Vagina (tissue), 2 donors: ENCODE measurements around the gene SCARF1. TPM values are rescaled to one million over a fixed set of nuclear protein-coding genes. Genes with fewer than 3 reads are reported as not detected.

ENCODE experiments used
- DNase-seq, 2 donors: peaks; one replicate each; pipeline ENCODE4 v3.0.0-alpha.2; 2017; ENCODE audit errors: extremely low spot score in 2 of 2
- H3K27ac ChIP-seq: fragments of 200-600 bp; sonication (generic); one replicate; pipeline ENCODE4 v1.5.1; 2019
- H3K27me3 ChIP-seq: fragments of 200-600 bp; sonication (generic); one replicate; pipeline ENCODE4 v1.5.1; 2019
- H3K36me3 ChIP-seq, 2 donors: fragments of 200-600 bp; sonication (generic); one replicate each; pipeline ENCODE4 v1.5.1; 2017 to 2019
- H3K4me1 ChIP-seq: fragments of 200-600 bp; sonication (generic); one replicate; pipeline ENCODE4 v1.5.1; 2019
- H3K4me3 ChIP-seq, 2 donors: fragments of 200-600 bp; sonication (generic); 1 replicate in 1 of 2; 2 replicates in 1 of 2; pipeline ENCODE4 v1.5.1; 2016 to 2019
- H3K9me3 ChIP-seq: fragments of 200-600 bp; sonication (generic); one replicate; pipeline ENCODE4 v1.5.1; 2019
- CTCF ChIP-seq, 3 experiments: fragments of 450-650 bp in 2 of 3; fragments of 200-600 bp in 1 of 3; sonication (generic) in 1 of 3; IDR thresholded peaks; one replicate each; pipeline ENCODE4 v1.5.1; 2017 to 2019; ENCODE audit warnings: antibody characterized with exemption in 3 of 3, mild to moderate bottlenecking in 2 of 3, moderate library complexity in 2 of 3
- POLR2A ChIP-seq, 2 donors: fragments of 450-650 bp; IDR thresholded peaks; one replicate each; pipeline ENCODE4 v1.6.1; 2017; ENCODE audit warnings: antibody characterized with exemption in 2 of 2, mild to moderate bottlenecking in 2 of 2, moderate library complexity in 2 of 2
- POLR2AphosphoS5 ChIP-seq, 2 donors: sonication (generic); formaldehyde crosslinking; IDR thresholded peaks; one replicate each; pipeline ENCODE4 v1.9.0; 2017; ENCODE audit warnings: antibody characterized with exemption in 2 of 2, mild to moderate bottlenecking in 2 of 2, low read depth in 1 of 2; ENCODE audit not compliant: insufficient read depth in 1 of 2
- intact Hi-C: fragments of 100-400 bp; cut with DNase I; formaldehyde crosslinking; loops from one replicate; pipeline ENCODE4 v1.15.1; 2023
- total RNA-seq: library from RNA; depleted of rRNA; stranded (reverse); fragments of >200 nt; gene quantifications from one replicate; pipeline ENCODE4 v1.2.3, GENCODE V29; 2016

Gene SCARF1
- total RNA-seq, 1 donor from 2014 or later = 26.3 TPM

- Histone ChIP-seq H3K4me3 (no peak overlapping the region), H3K27ac (peak overlapping the region; percentile 45), H3K9me3 (no peaks in the 10 kb centered on the region), H3K36me3 (peaks cover 0 to 13% of the 10 kb centered on the region in 2 donors), H3K27me3 (no peaks in the 10 kb centered on the region), H3K4me1 (peaks cover 51% of the 10 kb centered on the region)
- TF ChIP-seq CTCF (IDR thresholded peaks at IDR 0.05) = no peak
- no peak for TF ChIP-seq POLR2AphosphoS5 (IDR thresholded peaks at IDR 0.05; ENCODE audit: insufficient read depth in 1 of 2, low read depth in 1 of 2)
- no peak for DNase-seq
- intact Hi-C loops = loop anchor here (10.0 kb wide), 1 partner anchor 372 kb away; the partner anchor contains the start of genes BHLHA9 and TRARG1
Observed at GRCh38 chr17:1646199-1646875, 805 bp upstream of the SCARF1 start.

- intact Hi-C loops = loop anchor here (10.0 kb wide), 1 partner anchor 370 kb away; the partner anchor contains the start of genes BHLHA9 and TRARG1
- no peak for TF ChIP-seq POLR2A (IDR thresholded peaks at IDR 0.05)
- TF ChIP-seq POLR2AphosphoS5 (IDR thresholded peaks at IDR 0.05; ENCODE audit: insufficient read depth in 1 of 2, low read depth in 1 of 2) = no peak
- TF ChIP-seq CTCF (IDR thresholded peaks at IDR 0.05) = no peak
- Histone ChIP-seq H3K36me3 (no peaks in the 10 kb centered on the region), H3K27me3 (no peaks in the 10 kb centered on the region), H3K9me3 (no peaks in the 10 kb centered on the region), H3K4me3 (peak overlapping the region; percentile 28 to 40), H3K4me1 (peaks cover 34% of the 10 kb centered on the region), H3K27ac (peak overlapping the region; percentile 45)
- DNase-seq = peak in 1 of 2 donors; percentile 85
Observed at GRCh38 chr17:1644493-1645206, 882 bp downstream of the SCARF1 start.

GRCh38 chr17:1643999-1644492 lies 1.5 kb downstream of the SCARF1 start:
- DNase-seq = no peak
- H3K4me3 ChIP-seq = peak overlapping the region; percentile 39 to 68
- H3K36me3 ChIP-seq = no peaks in the 10 kb centered on the region
- no peaks in the 10 kb centered on the region for H3K27me3 ChIP-seq
- H3K9me3 ChIP-seq = no peaks in the 10 kb centered on the region
- peaks cover 33% of the 10 kb centered on the region for H3K4me1 ChIP-seq
- TF ChIP-seq POLR2AphosphoS5 (IDR thresholded peaks at IDR 0.05; ENCODE audit: insufficient read depth in 1 of 2, low read depth in 1 of 2) = no peak
- TF ChIP-seq POLR2A (IDR thresholded peaks at IDR 0.05) = no peak
- TF ChIP-seq CTCF (IDR thresholded peaks at IDR 0.05) = no peak
- intact Hi-C loops = loop anchor here (10.0 kb wide), 1 partner anchor 369 kb away; the partner anchor contains the start of genes BHLHA9 and TRARG1
- H3K27ac ChIP-seq = peak overlapping the region; percentile 34

GRCh38 chr17:1643293-1643998 lies 2.1 kb downstream of the SCARF1 start:
- TF ChIP-seq POLR2AphosphoS5 (IDR thresholded peaks at IDR 0.05; ENCODE audit: insufficient read depth in 1 of 2, low read depth in 1 of 2) = no peak
- TF ChIP-seq POLR2A (IDR thresholded peaks at IDR 0.05) = no peak
- no peak for TF ChIP-seq CTCF (IDR thresholded peaks at IDR 0.05)
- intact Hi-C loops = loop anchor here (10.0 kb wide), 1 partner anchor 369 kb away; the partner anchor contains the start of genes BHLHA9 and TRARG1
- Histone ChIP-seq H3K27me3 (no peaks in the 10 kb centered on the region), H3K36me3 (no peaks in the 10 kb centered on the region), H3K9me3 (no peaks in the 10 kb centered on the region), H3K4me1 (peaks cover 30% of the 10 kb centered on the region), H3K27ac (peak overlapping the region; percentile 34), H3K4me3 (peak overlapping the region; percentile 39 to 68)
- no peak for DNase-seq
